ENCODE data around the gene JUN. TPM values are rescaled to one million over a fixed set of nuclear protein-coding genes. Genes with fewer than 3 reads are reported as not detected.

The JUN gene
- total and polyA plus RNA-seq, 2 donors (not counting 3 experiments of a cell fraction or from before 2014, with no cell fraction given), result 88.3 to 89.3 TPM

DNA sequence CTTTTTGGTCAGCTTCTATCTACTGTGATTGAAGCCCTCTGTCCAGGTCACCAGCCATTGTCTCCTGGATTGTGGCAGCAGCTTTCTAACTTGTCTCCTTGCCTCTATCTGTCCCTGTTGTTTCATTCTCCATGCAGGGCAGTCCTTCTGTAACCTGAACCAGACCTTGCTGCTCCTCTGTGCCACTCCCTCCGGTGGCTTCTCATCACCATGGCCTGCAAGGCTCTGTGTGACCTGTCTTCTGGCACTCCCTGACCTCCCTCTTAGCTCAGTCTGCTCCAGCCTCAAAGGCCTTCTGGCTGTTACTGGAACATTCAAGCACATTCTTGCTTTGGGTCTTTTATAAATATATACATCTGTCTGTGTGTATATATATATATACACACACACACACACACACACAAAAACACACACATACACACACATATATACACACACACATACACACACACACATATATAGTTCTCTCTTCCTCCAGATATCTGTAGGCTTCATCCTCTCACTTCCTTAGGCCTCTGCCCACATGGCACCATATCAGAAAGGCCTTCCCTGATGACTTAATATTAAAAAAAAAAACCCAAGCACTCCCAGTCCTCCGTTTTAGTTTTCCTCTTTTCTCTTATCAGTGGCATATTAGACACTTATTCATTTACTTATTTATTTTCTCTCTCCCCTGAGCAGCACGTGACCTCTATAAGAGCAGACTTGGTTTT lies 21.2 kb upstream of the JUN start:
- ChIA-PET CTCF (no interaction called here), POLR2A (no interaction called here)
- H4K20me1 ChIP-seq (replicated peaks; ENCODE audit: control insufficient read depth, extremely low read depth, insufficient read depth, low read length), result no peaks in the 10 kb centered on the region
- H3K9me1 ChIP-seq (replicated peaks; ENCODE audit: control insufficient read depth, extremely low read depth, insufficient read depth, low read length), result no peaks in the 10 kb centered on the region
- intact Hi-C loops (cut with micrococcal nuclease) (no loop called here), dilution Hi-C loops (cut with MboI; ENCODE audit: extremely low pct_ligation_motif_present, low sequenced_read_pairs) (no loop called here)
- H3K9ac ChIP-seq (replicated peaks; ENCODE audit: extremely low read depth, insufficient read depth, low read length), result no peak overlapping the region
- no peaks in the 10 kb centered on the region for H3K27me3 ChIP-seq (ENCODE audit: control insufficient read depth in 2 of 2, insufficient read depth in 2 of 2, low read length in 2 of 2)
- DNase-seq (ENCODE audit: low read depth, low spot score) (no peak), FAIRE-seq (no peak)
- no peaks in the 10 kb centered on the region for H3K36me3 ChIP-seq (ENCODE audit: control insufficient read depth in 2 of 2, extremely low read depth in 1 of 2, insufficient read depth in 2 of 2, low read length in 2 of 2)
- H3K27ac ChIP-seq (ENCODE audit: insufficient read depth, low read depth, low read length), result no peak overlapping the region
- H3K4me3 ChIP-seq (replicated peaks in 1 of 3; ENCODE audit: insufficient read depth in 1 of 3, low read depth in 1 of 3, low read length in 3 of 3), result no peak overlapping the region
- H2AFZ ChIP-seq (ENCODE audit: low read depth, low read length), result no peak overlapping the region
- BruUV-seq (replicated peaks), result no TSS peak
- TF ChIP-seq POLR2AphosphoS5 (IDR thresholded peaks at IDR 0.05; ENCODE audit: insufficient read depth, low read depth, low read length), result no peak
- TF ChIP-seq EZH2 (IDR thresholded peaks at IDR 0.05; ENCODE audit: borderline replicate concordance, low read depth, low read length, severe bottlenecking), result no peak
- no peak for TF ChIP-seq MAX (IDR thresholded peaks at IDR 0.05; ENCODE audit: insufficient read depth, insufficient read length)
- TF ChIP-seq, protein P1, sequence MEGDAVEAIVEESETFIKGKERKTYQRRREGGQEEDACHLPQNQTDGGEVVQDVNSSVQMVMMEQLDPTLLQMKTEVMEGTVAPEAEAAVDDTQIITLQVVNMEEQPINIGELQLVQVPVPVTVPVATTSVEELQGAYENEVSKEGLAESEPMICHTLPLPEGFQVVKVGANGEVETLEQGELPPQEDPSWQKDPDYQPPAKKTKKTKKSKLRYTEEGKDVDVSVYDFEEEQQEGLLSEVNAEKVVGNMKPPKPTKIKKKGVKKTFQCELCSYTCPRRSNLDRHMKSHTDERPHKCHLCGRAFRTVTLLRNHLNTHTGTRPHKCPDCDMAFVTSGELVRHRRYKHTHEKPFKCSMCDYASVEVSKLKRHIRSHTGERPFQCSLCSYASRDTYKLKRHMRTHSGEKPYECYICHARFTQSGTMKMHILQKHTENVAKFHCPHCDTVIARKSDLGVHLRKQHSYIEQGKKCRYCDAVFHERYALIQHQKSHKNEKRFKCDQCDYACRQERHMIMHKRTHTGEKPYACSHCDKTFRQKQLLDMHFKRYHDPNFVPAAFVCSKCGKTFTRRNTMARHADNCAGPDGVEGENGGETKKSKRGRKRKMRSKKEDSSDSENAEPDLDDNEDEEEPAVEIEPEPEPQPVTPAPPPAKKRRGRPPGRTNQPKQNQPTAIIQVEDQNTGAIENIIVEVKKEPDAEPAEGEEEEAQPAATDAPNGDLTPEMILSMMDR (IDR thresholded peaks at IDR 0.05; ENCODE audit: extremely low read depth in 1 of 2, insufficient read depth in 1 of 2, low read depth in 1 of 2, low read length in 2 of 2), result no peak
- no peak for TF ChIP-seq MYC (IDR thresholded peaks at IDR 0.05; ENCODE audit: low read depth, low read length)
- no peak for TF ChIP-seq FOS (IDR thresholded peaks at IDR 0.05; ENCODE audit: borderline replicate concordance, insufficient read depth, low read length)
- TF ChIP-seq JUN (IDR thresholded peaks at IDR 0.05; ENCODE audit: borderline replicate concordance, insufficient read depth, insufficient read length, low read depth), result no peak
- TF ChIP-seq GATA2 (IDR thresholded peaks at IDR 0.05; ENCODE audit: insufficient read depth, insufficient read length, low read depth, low read length), result no peak
- TF ChIP-seq POLR2A (IDR thresholded peaks at IDR 0.05; ENCODE audit: low read depth, low read length), result no peak
- no peaks in the 10 kb centered on the region for H3K4me1 ChIP-seq (ENCODE audit: control insufficient read depth, extremely low read depth, insufficient read depth, low read length)
- H3K79me2 ChIP-seq (ENCODE audit: control insufficient read depth, insufficient read depth, low read length), result no peaks in the 10 kb centered on the region
- H3K4me2 ChIP-seq (ENCODE audit: insufficient read depth, low read length), result no peak overlapping the region
- no peaks in the 10 kb centered on the region for H3K9me3 ChIP-seq (replicated peaks; ENCODE audit: control insufficient read depth, insufficient read depth, low read length)

All from endothelial cell of umbilical vein (primary cell).